Loucy (cell line): ENCODE measurements around the gene AP5Z1.

ENCODE experiments used
- CTCF ChIP-seq: fragments of 200-600 bp; sonication (generic); conservative IDR thresholded peaks from 2 replicates; pipeline ENCODE4 v1.5.1; 2014; ENCODE audit warnings: mild to moderate bottlenecking, antibody characterized with exemption, low read length
- EZH2phosphoT487 ChIP-seq: fragments of 200-600 bp; IDR thresholded peaks from 2 replicates; pipeline ENCODE4 v1.6.1; 2018; ENCODE audit warnings: antibody characterized with exemption, mild to moderate bottlenecking, moderate library complexity, borderline replicate concordance

GRCh38 chr7:4815121-4815520, 39.7 kb downstream of the AP5Z1 start:
- TF ChIP-seq CTCF (no peak), EZH2phosphoT487 (no peak)
